C4-2B (cell line): Measurements from ENCODE around the gene NELFA.

ENCODE experiments used
- CTCF ChIP-seq: fragments of 450-650 bp; conservative IDR thresholded peaks from 2 replicates; pipeline ENCODE4 v1.5.1; 2017; ENCODE audit warnings: mild to moderate bottlenecking
- ZFX ChIP-seq: fragments of 450-650 bp; IDR thresholded peaks from 2 replicates; pipeline ENCODE4 v1.6.1; 2017

- TF ChIP-seq CTCF (no peak), ZFX (no peak)
These were observed 28.1 kb upstream of the NELFA start for GRCh38 chr4:2036866-2037265.
